Sigmoid colon (tissue), 7 donors: ENCODE data around the gene CHDH. TPM values are rescaled to one million over a fixed set of nuclear protein-coding genes. Genes with fewer than 3 reads are reported as not detected.

Experiments used
- DNase-seq: peaks from one replicate; pipeline ENCODE4 v3.0.0-alpha.2; 2019
- H3K27ac ChIP-seq, 4 donors: fragments of 200-600 bp; sonication (generic); one replicate each; pipeline ENCODE4 v1.5.1; 2016 to 2019; ENCODE audit warnings: mild to moderate bottlenecking in 1 of 4
- H3K27me3 ChIP-seq, 3 donors: fragments of 200-600 bp; sonication (generic); one replicate each; pipeline ENCODE4 v1.5.1; 2019; ENCODE audit warnings: mild to moderate bottlenecking in 1 of 3
- H3K36me3 ChIP-seq, 4 donors: fragments of 200-600 bp; sonication (generic); one replicate each; pipeline ENCODE4 v1.5.1; 2016 to 2019
- H3K4me1 ChIP-seq, 4 donors: fragments of 200-600 bp; sonication (generic); one replicate each; pipeline ENCODE4 v1.5.1; 2017 to 2019
- H3K4me3 ChIP-seq, 4 donors: fragments of 200-600 bp; sonication (generic); one replicate each; pipeline ENCODE4 v1.5.1; 2017 to 2019; ENCODE audit warnings: mild to moderate bottlenecking in 2 of 4, moderate library complexity in 1 of 4
- H3K9me3 ChIP-seq, 4 donors: fragments of 200-600 bp in 3 of 4; sonication (generic) in 3 of 4; one replicate each; pipeline versions ENCODE4 v1.5.1 to v1.6.1; 2013 to 2019
- CTCF ChIP-seq, 4 experiments: fragments of 450-650 bp in 3 of 4; fragments of 200-600 bp in 1 of 4; IDR thresholded peaks; one replicate each; pipeline ENCODE4 v1.5.1; 2016 to 2019; ENCODE audit warnings: antibody characterized with exemption in 4 of 4, mild to moderate bottlenecking in 3 of 4, moderate library complexity in 2 of 4
- EP300 ChIP-seq, 4 donors: sonication (generic); formaldehyde crosslinking; IDR thresholded peaks; one replicate each; pipeline ENCODE4 v1.6.1; 2017; ENCODE audit warnings: antibody characterized with exemption in 4 of 4
- POLR2A ChIP-seq, 2 donors: fragments of 450-650 bp; IDR thresholded peaks; one replicate each; pipeline ENCODE4 v1.6.1; 2016; ENCODE audit warnings: antibody characterized with exemption in 2 of 2, mild to moderate bottlenecking in 2 of 2, moderate library complexity in 2 of 2
- POLR2AphosphoS5 ChIP-seq, 4 donors: sonication (generic); formaldehyde crosslinking; IDR thresholded peaks; one replicate each; pipeline ENCODE4 v1.6.1; 2017; ENCODE audit warnings: antibody characterized with exemption in 4 of 4
- WGBS, 2 donors: extraction: QIAGEN DNeasy Blood & Tissue Kit; methylation state at CpG; one replicate each; pipeline ENCODE4 v1.1.7; 2013; 5-methylcytosine and 5-hydroxymethylcytosine counted together
- intact Hi-C: fragments of 100-400 bp; cut with DNase I; formaldehyde crosslinking; loops from one replicate; pipeline ENCODE4 v1.15.1; 2023
- polyA plus RNA-seq, 3 donors: library from polyadenylated mRNA; stranded (reverse); fragments of 200-250 nt; gene quantifications; one replicate each; pipeline ENCODE4 v1.2.3, GENCODE V29; 2013
- small RNA-seq, 3 donors: library from RNA; depleted of rRNA; stranded (forward); fragments of <200 nt; gene quantifications; one replicate each; pipeline ENCODE3, GENCODE V24; 2016
- total RNA-seq, 4 donors: library from RNA; depleted of rRNA; stranded (reverse); fragments of >200 nt; gene quantifications; one replicate each; pipeline ENCODE4 v1.1.0, GENCODE V29; 2016
- donor health status: healthy with polysubstance abuse.
- donor health status: Bipolar disorder and iron deficiency.
- donor health status: healthy.

CHDH gene
- total and polyA plus RNA-seq, 7 donors: 1.1 to 9.5 (median 1.8) TPM

- H3K27ac ChIP-seq: no peak overlapping the region
- DNase-seq: no peak
- H3K27me3 ChIP-seq: no peaks in the 10 kb centered on the region
- WGBS, 2 donors: 91 to 93% methylated on average over 7 of the region's 7 CpGs
- no peak overlapping the region for H3K4me3 ChIP-seq
- TF ChIP-seq POLR2AphosphoS5 (IDR thresholded peaks at IDR 0.05) (no peak), CTCF (IDR thresholded peaks at IDR 0.05) (no peak), EP300 (IDR thresholded peaks at IDR 0.05) (no peak), POLR2A (IDR thresholded peaks at IDR 0.05) (no peak)
- H3K36me3 ChIP-seq: no peaks in the 10 kb centered on the region
- H3K4me1 ChIP-seq: peaks cover 0 to 10% (median 0%) of the 10 kb centered on the region in 4 donors
- no peaks in the 10 kb centered on the region for H3K9me3 ChIP-seq
- intact Hi-C loops: no loop called here
Observed at GRCh38 chr3:53763353-53763752, 82.9 kb downstream of the CHDH start.

Small RNA genes within 50 kb of the gene (small RNA-seq; reads per million reads assigned to genes)
- gene AC012467.1: 0 reads per million in 3 donors

Other genes starting within 250 kb of the CHDH start
- 1 to 10 TPM; 1.1 to 2.8 (median 1.7) TPM for gene IL17RB, start 149 bp upstream of the CHDH start, total RNA-seq
- 1 to 10 TPM; 1.2 to 9.0 (median 2.8) TPM for gene IL17RB, start 149 bp upstream of the CHDH start, polyA plus RNA-seq
- gene ACTR8, start 35.7 kb upstream of the CHDH start, total RNA-seq: 10 to 100 TPM; 18.5 to 30.7 (median 20.4) TPM
- 10 to 100 TPM in 2 of 3 donors, 1 to 10 TPM in 1; 9.0 to 15.3 (median 12.9) TPM for gene ACTR8, start 35.7 kb upstream of the CHDH start, polyA plus RNA-seq
- 100 to 1,000 TPM in 1 of 4 donors, 10 to 100 TPM in 3; 61.5 to 108 (median 77.7) TPM for gene SELENOK, start 45.4 kb upstream of the CHDH start, total RNA-seq
- 100 to 1,000 TPM in 2 of 3 donors, 10 to 100 TPM in 1; 57.2 to 173 (median 151) TPM for gene SELENOK, start 45.4 kb upstream of the CHDH start, polyA plus RNA-seq